Chondrocyte (in vitro differentiated cells): ENCODE measurements around the gene PZP. TPM values are rescaled to one million over a fixed set of nuclear protein-coding genes. Genes with fewer than 3 reads are reported as not detected.

Experiments used
- DNase-seq: peaks from one replicate; pipeline ENCODE4 v3.0.0; 2021; ENCODE audit warnings: mixed read lengths, low spot score
- H3K27ac Mint-ChIP-seq: one replicate; pipeline ENCODE4 v1.8.0; 2021; ENCODE audit warnings: mild to moderate bottlenecking, moderate library complexity, mixed read lengths; ENCODE audit not compliant: unreplicated experiment
- H3K27me3 Mint-ChIP-seq: 2 replicates; pipeline ENCODE4 v1.8.0; 2021; ENCODE audit warnings: low read depth, mixed read lengths
- H3K36me3 Mint-ChIP-seq: 2 replicates; pipeline ENCODE4 v1.8.0; 2021; ENCODE audit warnings: low read depth, mixed read lengths
- H3K4me1 Mint-ChIP-seq: 2 replicates; pipeline ENCODE4 v1.8.0; 2021; ENCODE audit warnings: low read depth, mild to moderate bottlenecking, mixed read lengths
- H3K4me3 Mint-ChIP-seq: one replicate; pipeline ENCODE4 v1.8.0; 2021; ENCODE audit warnings: mild to moderate bottlenecking, moderate library complexity, mixed read lengths; ENCODE audit not compliant: unreplicated experiment
- H3K9me3 Mint-ChIP-seq: 2 replicates; pipeline ENCODE4 v1.8.0; 2021; ENCODE audit warnings: low read depth, mixed read lengths
- total RNA-seq: library from RNA; stranded (reverse); gene quantifications from 3 replicates; pipeline ENCODE4 v1.2.1, GENCODE V29; 2021
- TF ChIP-seq, protein P1 (sequence below): fragments of 200-600 bp; sonication (generic); IDR thresholded peaks from 2 replicates; pipeline ENCODE4 v1.5.0; 2021; ENCODE audit warnings: antibody characterized with exemption, mild to moderate bottlenecking, moderate library complexity

The PZP gene
- total RNA-seq, 1 donor from 2014 or later = not detected

DNA sequence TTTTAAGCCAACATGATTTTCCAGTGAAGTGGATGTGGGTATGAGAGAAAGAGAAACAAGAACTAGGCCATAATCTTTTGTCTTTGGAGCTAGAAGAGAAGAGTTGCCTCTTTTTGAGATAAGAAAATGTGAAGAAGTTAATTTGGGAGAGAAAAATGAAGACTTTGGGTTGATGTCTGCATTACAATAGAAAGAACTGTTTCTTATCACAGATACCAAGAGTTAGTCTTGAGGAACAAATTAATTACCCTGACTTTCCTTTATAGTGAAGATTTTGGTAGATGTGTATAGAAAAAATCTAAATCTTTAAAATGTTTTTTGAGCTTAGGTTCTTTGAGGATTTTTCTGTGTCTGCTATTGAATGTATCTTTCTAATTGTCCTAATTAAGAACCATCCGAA lies 96.7 kb downstream of the PZP start:
- H3K9me3 Mint-ChIP-seq = no peaks in the 10 kb centered on the region
- H3K27ac Mint-ChIP-seq = no peak overlapping the region
- no peaks in the 10 kb centered on the region for H3K36me3 Mint-ChIP-seq
- TF ChIP-seq, protein P1, sequence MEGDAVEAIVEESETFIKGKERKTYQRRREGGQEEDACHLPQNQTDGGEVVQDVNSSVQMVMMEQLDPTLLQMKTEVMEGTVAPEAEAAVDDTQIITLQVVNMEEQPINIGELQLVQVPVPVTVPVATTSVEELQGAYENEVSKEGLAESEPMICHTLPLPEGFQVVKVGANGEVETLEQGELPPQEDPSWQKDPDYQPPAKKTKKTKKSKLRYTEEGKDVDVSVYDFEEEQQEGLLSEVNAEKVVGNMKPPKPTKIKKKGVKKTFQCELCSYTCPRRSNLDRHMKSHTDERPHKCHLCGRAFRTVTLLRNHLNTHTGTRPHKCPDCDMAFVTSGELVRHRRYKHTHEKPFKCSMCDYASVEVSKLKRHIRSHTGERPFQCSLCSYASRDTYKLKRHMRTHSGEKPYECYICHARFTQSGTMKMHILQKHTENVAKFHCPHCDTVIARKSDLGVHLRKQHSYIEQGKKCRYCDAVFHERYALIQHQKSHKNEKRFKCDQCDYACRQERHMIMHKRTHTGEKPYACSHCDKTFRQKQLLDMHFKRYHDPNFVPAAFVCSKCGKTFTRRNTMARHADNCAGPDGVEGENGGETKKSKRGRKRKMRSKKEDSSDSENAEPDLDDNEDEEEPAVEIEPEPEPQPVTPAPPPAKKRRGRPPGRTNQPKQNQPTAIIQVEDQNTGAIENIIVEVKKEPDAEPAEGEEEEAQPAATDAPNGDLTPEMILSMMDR = no peak
- DNase-seq = no peak
- no peak overlapping the region for H3K4me3 Mint-ChIP-seq
- H3K27me3 Mint-ChIP-seq = no peaks in the 10 kb centered on the region
- H3K4me1 Mint-ChIP-seq = peaks cover 14% of the 10 kb centered on the region

DNA sequence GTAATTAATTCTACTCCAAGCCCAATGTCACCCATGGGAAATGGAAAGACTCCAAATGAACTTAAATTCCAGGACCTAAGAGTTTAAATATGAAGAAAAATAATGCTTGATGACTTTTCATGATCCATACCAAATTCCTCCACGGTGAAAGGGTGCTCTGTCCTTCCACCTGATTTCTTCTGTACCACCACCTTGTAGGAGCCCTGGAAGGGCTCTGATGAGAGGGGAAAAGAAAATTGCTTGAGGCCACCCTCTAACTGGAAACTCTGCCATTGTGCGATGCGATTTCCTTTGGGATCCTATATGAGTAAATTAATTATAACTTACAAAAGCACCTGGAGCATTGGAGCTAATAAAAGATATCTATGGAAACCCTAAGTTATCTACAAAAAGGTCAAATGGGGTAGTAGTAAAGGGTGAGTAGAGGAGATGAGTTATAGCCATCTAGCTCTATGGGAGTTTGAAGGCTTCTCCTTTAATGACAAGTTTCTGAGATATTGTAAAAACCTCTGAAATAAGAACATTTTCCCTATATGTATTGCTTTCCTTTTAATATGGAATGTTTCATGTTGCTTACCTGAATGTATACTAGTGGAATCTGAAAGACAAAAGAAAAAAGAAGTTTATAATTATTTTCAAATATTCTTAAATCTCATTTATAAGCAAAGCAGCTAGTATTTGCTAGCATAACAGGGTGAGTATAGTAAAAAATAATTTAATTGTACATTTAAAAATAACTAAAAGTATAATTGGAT lies 98.3 kb downstream of the PZP start:
- no peaks in the 10 kb centered on the region for H3K27me3 Mint-ChIP-seq
- no peaks in the 10 kb centered on the region for H3K9me3 Mint-ChIP-seq
- H3K4me3 Mint-ChIP-seq = no peak overlapping the region
- H3K27ac Mint-ChIP-seq = no peak overlapping the region
- no peaks in the 10 kb centered on the region for H3K36me3 Mint-ChIP-seq
- no peak for DNase-seq
- TF ChIP-seq, protein P1 = no peak
- H3K4me1 Mint-ChIP-seq = no peaks in the 10 kb centered on the region

DNA sequence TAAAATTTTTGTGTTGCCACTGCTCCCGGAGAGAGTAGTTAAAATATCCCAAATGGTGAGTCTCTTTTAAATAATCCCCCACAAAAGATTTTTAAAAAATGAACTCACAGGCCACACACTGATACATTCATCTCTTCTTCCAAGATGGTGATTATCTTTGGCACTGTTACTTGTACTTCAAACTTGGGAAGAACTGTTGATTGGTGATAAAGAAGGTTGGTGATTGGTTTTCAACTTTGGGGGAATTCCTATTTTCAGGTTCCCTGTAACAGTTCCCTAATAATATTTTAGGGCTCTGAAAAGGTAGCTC lies 99.0 kb downstream of the PZP start:
- TF ChIP-seq, protein P1 = no peak
- Mint-ChIP-seq H3K4me3 (no peak overlapping the region), H3K36me3 (no peaks in the 10 kb centered on the region), H3K9me3 (no peaks in the 10 kb centered on the region), H3K27ac (no peak overlapping the region), H3K27me3 (no peaks in the 10 kb centered on the region), H3K4me1 (no peaks in the 10 kb centered on the region)
- DNase-seq = no peak

DNA sequence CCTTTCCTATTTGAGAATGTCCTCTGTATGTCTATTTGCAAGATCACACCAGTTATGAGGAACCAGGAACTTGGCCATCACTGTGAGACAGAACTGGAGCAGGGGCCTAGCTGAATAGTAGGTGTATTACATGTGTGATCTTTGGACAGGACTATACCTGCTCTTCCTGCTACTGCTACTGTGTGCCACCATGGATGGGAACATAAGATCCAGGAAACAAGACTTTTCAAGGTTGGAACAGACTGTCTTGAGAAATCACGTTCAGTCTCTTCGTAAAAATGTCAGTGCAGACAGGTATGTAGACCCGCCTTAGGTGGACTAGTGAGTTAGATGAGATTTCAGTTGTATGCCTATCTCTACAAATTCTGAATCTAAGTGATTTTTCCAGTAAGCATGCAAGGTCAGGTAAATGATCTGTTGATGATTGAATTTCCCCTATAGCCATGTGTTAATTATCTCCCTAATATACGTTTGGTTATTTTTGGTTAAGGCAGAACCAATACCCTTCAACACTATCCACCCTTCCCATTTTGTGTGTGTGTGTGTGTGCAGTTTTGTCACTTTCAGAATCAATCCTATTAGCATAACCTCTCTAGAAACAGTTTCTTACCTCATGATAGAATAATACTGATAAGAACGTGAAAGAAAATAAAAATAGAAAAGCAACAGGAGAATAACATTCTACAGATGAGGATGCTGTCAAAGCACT lies 99.5 kb downstream of the PZP start:
- Mint-ChIP-seq H3K4me1 (no peaks in the 10 kb centered on the region), H3K27me3 (no peaks in the 10 kb centered on the region), H3K36me3 (no peaks in the 10 kb centered on the region), H3K9me3 (no peaks in the 10 kb centered on the region), H3K27ac (no peak overlapping the region), H3K4me3 (no peak overlapping the region)
- DNase-seq = no peak
- TF ChIP-seq, protein P1 = no peak

DNA sequence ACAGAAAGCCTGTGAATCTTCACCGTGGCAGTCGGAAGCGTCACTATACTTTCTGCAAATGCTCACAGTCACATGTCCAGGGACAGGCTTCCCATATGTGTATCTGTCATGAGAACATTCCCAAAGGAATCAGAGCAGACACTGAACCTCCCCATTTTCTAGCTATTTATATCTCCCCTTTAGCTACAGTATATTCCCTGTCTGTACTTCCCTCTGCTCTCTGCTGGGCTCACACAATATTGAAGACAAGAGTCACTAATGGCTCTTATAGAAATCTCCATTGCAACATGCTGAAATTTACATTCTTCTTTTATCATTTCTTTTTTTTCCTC lies 100.7 kb downstream of the PZP start:
- H3K9me3 Mint-ChIP-seq = no peaks in the 10 kb centered on the region
- H3K27ac Mint-ChIP-seq = no peak overlapping the region
- H3K36me3 Mint-ChIP-seq = no peaks in the 10 kb centered on the region
- TF ChIP-seq, protein P1 = no peak
- no peak overlapping the region for H3K4me3 Mint-ChIP-seq
- no peak for DNase-seq
- H3K27me3 Mint-ChIP-seq = no peaks in the 10 kb centered on the region
- no peaks in the 10 kb centered on the region for H3K4me1 Mint-ChIP-seq
